IPS-NIHi7 (cell line): ENCODE data around the gene COL18A1.

Source experiments
- DNase-seq: peaks from one replicate; pipeline ENCODE4 v3.0.0; 2012; ENCODE audit warnings: mixed read lengths; ENCODE audit errors: extremely low spot score

The COL18A1 gene

GRCh38 chr21:45468051-45468970, 63.3 kb downstream of the COL18A1 start:
- DNase-seq: no peak

- no peak for DNase-seq
Measured at GRCh38 chr21:45468971-45469272, 64.0 kb downstream of the COL18A1 start.

GRCh38 chr21:45469273-45470086, 64.5 kb downstream of the COL18A1 start:
- DNase-seq: no peak

- DNase-seq: no peak
Measured at GRCh38 chr21:45470087-45470515, 65.1 kb downstream of the COL18A1 start.

GRCh38 chr21:45470773-45471524, 66.0 kb downstream of the COL18A1 start:
- no peak for DNase-seq

- no peak for DNase-seq
Measured at GRCh38 chr21:45471525-45472221, 66.7 kb downstream of the COL18A1 start.

- DNase-seq: no peak
Measured at GRCh38 chr21:45472445-45473365, 67.7 kb downstream of the COL18A1 start.

- no peak for DNase-seq
Measured at GRCh38 chr21:45473496-45474322, 68.7 kb downstream of the COL18A1 start.

- no peak for DNase-seq
Measured at GRCh38 chr21:45474323-45474950, 69.5 kb downstream of the COL18A1 start.

- DNase-seq: no peak
Measured at GRCh38 chr21:45475004-45475685, 70.2 kb downstream of the COL18A1 start.

GRCh38 chr21:45475797-45476570, 71.0 kb downstream of the COL18A1 start:
- no peak for DNase-seq

GRCh38 chr21:45476582-45476981, 71.6 kb downstream of the COL18A1 start:
- DNase-seq: no peak

GRCh38 chr21:45477176-45478114, 72.5 kb downstream of the COL18A1 start:
- DNase-seq: no peak

GRCh38 chr21:45478115-45478801, 73.3 kb downstream of the COL18A1 start:
- DNase-seq: peak; percentile 85

GRCh38 chr21:45478816-45479669, 74.1 kb downstream of the COL18A1 start:
- no peak for DNase-seq
